Urothelium cell line (cell line): ENCODE data around the gene SELENOS.

Experiments
- DNase-seq: peaks from one replicate; pipeline ENCODE4 v3.0.0; 2011; ENCODE audit warnings: low spot score, mixed read lengths
- FAIRE-seq: peaks from 2 replicates; lab custom pipeline; 2011; peaks lifted over from hg19 to GRCh38; lab: Jason Lieb, UNC

Gene SELENOS

DNA sequence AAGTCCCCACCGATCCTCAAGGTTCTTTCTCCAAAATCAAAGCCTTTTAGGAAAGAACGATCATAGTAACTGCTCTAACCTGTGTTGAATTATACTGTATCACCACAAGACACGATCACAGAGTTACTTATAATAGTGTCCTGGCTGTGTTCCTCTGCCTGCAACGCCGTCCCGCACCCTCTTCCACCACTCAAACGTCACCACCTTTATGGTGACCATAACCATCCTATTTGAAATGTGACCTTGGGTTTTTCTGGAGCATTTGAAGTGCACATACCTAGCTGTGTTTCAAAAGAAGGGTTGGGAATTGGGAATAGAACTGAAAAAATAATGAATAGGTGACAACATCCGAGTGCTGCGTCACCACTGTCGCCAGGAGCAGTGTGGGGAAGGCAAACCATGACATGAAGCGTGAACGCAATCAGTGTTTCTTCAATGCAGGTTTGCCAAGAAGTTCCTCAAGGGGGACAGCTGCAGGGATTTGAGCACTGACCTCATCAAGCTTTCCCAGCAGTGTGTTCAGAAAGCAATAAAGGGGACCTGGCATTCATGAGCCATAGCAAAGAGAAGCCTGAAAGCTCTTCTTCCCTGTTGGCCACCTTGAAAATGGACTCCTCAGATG is 769 bp upstream of the SELENOS start:
- no peak for DNase-seq
- FAIRE-seq = no peak

DNA sequence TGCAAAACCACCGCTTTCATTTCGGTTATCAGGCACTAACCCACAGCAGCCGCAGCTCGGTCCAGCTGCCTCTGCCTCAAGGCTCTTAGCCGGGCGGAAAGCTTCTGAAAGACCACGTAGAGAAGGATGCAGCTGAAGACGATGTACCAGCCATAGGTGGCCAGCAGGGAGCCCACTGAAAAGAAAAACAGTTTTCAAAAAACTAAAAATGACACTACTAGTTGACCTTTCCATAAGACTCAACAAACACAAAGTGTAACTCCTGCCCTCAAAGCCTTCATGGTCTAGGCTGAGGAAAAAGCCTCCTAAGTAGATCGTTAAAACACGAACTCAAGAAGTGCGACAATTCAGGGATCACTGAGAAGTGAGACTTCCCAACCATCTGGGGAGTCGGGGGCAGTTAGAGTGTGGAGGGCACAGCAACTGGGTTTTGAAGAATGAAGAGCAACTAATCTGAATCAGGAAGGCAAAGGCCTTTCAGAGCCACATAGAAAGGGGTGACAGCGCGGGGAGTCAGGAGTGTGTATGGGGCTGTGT is 716 bp downstream of the SELENOS start:
- DNase-seq (peak; percentile 32), FAIRE-seq (no peak)

DNA sequence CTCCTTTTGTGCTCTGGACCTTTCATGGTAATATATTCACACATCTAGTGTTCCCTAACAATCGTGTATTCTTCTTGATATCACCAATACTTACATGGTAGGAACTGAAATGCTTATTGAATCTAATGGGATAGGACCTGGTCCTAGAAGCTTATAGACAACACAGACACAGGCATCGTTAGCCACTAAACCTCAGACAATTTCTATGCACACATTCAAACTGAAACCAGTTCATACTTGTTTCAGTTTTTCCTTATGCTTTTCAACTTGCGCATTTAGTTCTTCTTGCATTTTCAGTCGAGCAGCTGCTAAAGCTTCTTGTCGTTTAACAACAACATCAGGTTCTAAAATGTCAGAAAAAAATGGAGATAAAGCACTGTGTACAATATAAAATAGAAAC is 2.3 kb downstream of the SELENOS start:
- DNase-seq = no peak
- no peak for FAIRE-seq

GRCh38 chr15:101273534-101273933 is 3.8 kb downstream of the SELENOS start:
- no peak for FAIRE-seq
- DNase-seq = no peak

GRCh38 chr15:101272584-101272983 is 4.7 kb downstream of the SELENOS start:
- FAIRE-seq = no peak

DNA sequence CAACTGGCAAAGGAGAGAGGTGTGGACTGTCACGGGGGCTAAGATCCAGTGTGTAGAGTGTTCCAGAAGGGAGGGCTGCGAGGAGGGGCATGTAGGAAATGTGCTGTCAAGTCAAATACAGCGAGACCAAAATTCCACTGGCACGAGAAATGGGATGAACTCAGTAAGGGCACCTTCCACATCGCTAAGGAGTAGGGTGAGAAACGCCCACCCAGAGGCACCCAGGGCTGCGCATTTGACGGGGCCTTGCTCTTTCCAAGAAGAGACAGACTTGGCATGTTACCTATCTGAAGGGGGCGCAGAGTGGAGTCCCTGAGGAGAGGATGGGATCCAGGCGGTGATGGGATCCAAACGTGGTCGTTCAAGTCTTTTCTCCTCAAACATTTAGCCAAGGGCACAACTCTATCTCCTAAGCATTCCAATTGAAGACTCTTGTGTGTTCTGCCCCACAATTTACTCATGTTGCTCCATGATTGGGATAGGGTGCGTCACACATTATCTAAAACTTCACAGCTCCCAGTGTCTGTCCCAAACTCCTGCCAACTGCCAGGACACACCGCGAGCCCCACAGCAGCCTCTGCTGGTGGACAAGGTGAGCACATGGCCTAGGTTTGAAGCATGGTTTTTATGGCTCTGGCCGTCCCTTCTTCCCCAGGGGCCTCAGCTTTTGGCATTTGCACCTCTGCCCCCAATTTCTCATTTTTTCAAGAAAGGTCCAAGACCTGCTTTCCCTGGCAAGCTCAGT is 7.6 kb downstream of the SELENOS start:
- FAIRE-seq (no peak), DNase-seq (no peak)

More at GRCh38 chr15:101272584-101272983, 4.7 kb downstream of the SELENOS start:
- DNase-seq = no peak

GRCh38 chr15:101267320-101268104 is 9.8 kb downstream of the SELENOS start:
- no peak for FAIRE-seq
- no peak for DNase-seq

DNA sequence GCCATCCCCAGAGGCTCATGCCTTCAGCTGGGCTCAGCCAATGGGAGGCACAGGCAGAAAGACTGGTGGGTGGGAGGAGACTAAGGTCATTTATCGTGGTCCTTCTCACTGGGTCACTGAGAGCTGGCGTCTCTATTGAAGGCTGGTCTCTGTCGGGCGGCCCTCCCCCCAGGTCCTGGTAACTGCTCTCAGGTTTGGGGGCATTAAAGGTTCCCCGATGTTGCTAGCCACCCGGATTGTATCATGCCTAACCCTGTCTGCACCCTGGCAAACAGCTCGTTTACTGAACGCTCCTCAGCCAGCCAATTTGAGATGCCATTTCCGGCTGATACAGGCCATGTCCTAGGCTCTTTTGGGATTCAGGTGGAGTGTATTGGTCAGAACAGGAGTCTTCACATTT is 10.5 kb downstream of the SELENOS start:
- FAIRE-seq (no peak), DNase-seq (no peak)

- no peak for FAIRE-seq
- no peak for DNase-seq
These were observed 11.3 kb downstream of the SELENOS start for GRCh38 chr15:101266034-101266433.

DNA sequence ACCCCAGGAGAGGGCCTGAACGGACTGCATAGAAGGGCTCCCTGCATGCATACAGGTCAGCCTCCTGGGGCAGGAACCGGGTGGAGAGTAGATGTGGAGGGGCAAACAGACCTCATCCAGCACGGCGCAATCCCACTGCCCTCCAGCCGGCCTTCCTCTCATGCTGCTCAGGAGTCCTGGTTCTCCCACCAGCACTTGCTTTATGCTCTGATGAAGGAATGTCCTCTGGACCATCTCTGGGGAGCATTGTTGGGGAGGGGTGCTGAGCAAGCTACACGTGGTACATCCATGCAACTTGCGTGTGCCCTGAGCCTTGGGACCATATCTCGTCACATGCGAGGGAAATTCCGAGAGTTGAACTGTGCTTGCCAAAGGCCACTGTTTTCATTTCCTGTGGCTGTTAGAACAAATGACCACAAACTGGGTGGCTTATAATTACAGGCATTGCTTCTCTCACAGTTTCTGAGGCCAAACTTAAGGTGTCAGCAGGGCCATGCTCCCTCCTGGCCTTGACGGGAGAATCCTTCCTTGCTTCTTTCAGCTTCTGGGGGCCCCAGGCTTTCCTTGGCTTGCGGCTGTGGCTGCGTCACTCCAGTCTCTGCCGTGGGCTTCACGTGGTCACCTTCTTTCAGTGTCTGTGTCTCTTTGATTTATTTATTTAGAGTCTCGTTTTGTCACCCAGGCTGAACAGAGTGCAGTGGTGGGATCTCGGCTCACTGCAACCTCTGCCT is 12.2 kb downstream of the SELENOS start:
- FAIRE-seq = no peak

GRCh38 chr15:101264011-101264410 is 13.3 kb downstream of the SELENOS start:
- no peak for DNase-seq
- no peak for FAIRE-seq

More for the DNA sequence above, 12.2 kb downstream of the SELENOS start:
- DNase-seq = no peak

DNA sequence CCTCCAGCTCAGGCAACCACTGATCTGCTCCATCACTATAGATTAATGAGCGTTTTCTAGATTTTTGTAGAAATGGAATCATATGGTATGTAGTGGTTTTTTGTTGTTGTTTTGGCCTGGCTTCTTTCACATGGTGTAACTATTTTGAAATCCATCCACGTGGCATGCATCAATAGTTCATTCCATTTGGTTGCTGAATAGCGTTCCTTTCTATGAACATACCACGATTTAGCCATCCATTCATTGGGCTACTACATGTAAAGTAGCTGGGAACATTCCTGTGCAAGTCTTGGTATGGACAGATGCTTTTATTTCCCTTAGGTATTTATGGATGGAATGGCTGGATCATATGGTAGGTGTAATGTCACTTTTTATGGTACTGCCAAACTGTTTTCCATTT is 14.7 kb downstream of the SELENOS start:
- DNase-seq (no peak), FAIRE-seq (no peak)

- DNase-seq (peak; percentile 58), FAIRE-seq (no peak)
These were observed 18.8 kb downstream of the SELENOS start for GRCh38 chr15:101258238-101259144.

GRCh38 chr15:101256757-101257156 is 20.5 kb downstream of the SELENOS start:
- no peak for FAIRE-seq
- no peak for DNase-seq

GRCh38 chr15:101255615-101256241 is 21.6 kb downstream of the SELENOS start:
- DNase-seq = no peak
- FAIRE-seq = no peak

DNA sequence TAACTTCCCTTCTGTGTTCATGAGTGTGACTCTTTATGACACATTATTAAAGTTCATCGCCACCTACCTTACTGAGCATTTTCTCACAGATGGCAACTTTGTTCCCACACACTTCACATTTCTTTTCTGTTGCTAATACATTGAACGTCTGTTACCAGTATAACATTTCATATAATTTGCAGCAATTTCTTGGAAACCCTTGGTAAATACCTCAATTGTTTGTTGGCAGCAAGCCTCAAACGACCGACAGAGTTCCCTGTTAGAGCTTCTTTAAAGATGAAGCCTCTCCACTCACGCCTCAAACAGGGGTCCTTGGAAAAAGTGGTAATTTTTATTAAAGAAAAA is 22.3 kb downstream of the SELENOS start:
- DNase-seq = no peak
- no peak for FAIRE-seq

DNA sequence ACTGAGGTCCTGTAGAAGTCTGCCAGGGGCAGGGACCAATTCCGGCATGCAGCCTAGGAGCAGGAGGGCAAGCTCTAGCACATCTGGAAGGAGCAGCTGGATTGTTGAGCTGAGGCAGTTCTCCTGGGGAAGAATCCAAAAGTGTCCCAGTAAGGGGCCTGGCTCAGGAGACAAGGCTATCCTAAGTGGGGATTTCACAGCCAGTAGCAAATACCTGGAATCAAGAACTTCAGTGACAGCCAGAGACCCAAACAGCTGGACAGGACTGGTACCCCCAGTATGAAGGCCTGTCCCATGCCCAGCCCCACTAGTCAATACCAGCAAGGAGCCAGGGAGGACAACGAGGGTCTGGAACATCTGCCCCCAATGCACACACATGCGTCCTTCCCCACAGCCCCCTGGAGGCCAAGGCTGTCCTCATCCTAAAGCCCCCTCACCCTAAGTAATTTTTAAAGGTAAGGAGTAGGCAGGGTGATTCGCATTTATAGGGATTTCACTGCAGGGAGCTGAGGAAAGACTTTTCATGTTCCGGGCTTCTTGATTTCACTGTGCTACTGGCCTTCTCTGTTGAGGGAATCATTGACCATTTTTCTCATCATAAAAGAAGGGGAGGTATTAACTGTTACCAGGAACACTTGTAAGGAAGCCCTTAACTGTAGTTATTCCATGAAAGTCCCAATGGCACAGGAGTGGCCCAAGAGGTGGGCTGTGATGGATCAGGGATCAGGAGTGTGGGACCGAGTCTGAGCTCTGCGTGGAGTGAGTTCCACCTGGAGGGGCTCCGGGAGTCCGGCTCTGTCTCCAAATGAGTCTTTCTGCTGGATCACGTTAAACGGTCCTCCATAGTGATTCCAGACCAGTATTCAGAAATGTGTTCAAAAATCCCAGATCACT is 22.9 kb downstream of the SELENOS start:
- no peak for DNase-seq

DNA sequence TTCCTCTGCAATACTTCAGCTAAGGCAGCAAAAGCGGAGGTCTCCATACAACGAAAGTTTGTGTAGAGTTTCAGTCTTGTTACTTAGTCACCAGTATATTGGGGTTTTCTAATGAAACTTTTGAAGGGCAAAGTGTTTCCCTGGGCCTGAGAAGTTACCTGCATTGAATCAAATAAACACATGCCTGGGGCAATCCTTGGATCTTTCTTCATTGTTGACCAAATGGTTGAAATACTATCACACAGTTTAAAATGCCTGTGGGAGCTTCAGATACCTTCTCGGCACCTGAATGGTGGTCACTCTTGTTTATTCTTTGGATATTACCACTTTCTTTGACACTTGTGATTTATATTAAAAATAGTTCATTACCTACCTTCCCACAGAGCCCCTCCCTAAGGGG is 24.4 kb downstream of the SELENOS start:
- no peak for FAIRE-seq
- DNase-seq = no peak

More for the DNA sequence above, 22.9 kb downstream of the SELENOS start:
- no peak for FAIRE-seq
